ENCODE measurements around the gene PRKN.

The PRKN gene

DNA sequence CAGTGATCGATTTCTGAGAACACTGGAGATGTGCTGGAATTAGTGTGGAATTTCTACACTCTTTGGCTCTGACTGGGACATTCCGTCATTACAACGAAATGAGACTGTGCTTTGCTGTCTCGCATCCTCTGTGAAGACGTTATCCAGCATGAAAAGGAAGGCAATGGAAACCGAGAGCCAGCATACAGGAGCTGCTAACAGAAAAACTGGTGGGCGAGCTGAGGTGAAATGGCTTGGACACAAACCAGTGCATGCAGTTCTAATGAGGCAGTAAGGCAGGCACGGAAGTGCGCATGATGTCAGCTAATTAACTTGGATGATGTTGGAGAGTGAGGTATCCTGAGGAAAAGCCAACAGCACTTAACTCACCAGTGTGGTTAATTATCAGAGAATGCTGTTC is 1250.9 kb downstream of the PRKN start:
- no peaks in the 10 kb centered on the region for H3K36me3 ChIP-seq (ENCODE audit: control insufficient read depth in 2 of 2, insufficient read depth in 1 of 2, low read length in 2 of 2)
- H3K4me3 ChIP-seq (ENCODE audit: low read depth, low read length): no peak overlapping the region
- no peaks in the 10 kb centered on the region for H3K9me3 ChIP-seq (ENCODE audit: control insufficient read depth, insufficient read depth, low read depth, low read length)
- no peak for TF ChIP-seq ZFP37 (tag by site-specific recombination; IDR thresholded peaks at IDR 0.05)
- TF ChIP-seq, protein P1, sequence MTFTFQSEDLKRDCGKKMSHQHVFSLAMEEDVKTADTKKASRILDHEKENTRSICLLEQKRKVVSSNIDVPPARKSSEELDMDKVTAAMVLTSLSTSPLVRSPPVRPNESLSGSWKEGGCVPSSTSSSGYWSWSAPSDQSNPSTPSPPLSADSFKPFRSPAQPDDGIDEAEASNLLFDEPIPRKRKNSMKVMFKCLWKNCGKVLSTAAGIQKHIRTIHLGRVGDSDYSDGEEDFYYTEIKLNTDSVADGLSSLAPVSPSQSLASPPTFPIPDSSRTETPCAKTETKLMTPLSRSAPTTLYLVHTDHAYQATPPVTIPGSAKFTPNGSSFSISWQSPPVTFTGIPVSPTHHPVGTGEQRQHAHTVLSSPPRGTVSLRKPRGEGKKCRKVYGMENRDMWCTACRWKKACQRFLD (tag by site-specific recombination; IDR thresholded peaks at IDR 0.05): no peak
- no peak for TF ChIP-seq HOXC10 (CRISPR knock-in tag; IDR thresholded peaks at IDR 0.05)
- no peak for TF ChIP-seq ZXDB (tag by site-specific recombination; IDR thresholded peaks at IDR 0.05)
- TF ChIP-seq, protein P2, sequence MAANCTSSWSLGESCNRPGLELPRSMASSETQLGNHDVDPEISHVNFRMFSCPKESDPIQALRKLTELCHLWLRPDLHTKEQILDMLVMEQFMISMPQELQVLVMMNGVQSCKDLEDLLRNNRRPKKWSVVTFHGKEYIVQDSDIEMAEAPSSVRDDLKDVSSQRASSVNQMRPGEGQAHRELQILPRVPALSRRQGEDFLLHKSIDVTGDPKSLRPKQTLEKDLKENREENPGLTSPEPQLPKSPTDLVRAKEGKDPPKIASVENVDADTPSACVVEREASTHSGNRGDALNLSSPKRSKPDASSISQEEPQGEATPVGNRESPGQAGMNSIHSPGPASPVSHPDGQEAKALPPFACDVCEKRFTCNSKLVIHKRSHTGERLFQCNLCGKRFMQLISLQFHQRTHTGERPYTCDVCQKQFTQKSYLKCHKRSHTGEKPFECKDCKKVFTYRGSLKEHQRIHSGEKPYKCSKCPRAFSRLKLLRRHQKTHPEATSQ (tag by site-specific recombination; IDR thresholded peaks at IDR 0.05): no peak
- no peak for TF ChIP-seq ZBTB17 (tag by site-specific recombination; IDR thresholded peaks at IDR 0.05)
- no peak for TF ChIP-seq ZNF404 (tag by site-specific recombination; IDR thresholded peaks at IDR 0.05)
- no peak for TF ChIP-seq KLF16 (tag by site-specific recombination; IDR thresholded peaks at IDR 0.05)
- TF ChIP-seq ZNF664 (tag by site-specific recombination; IDR thresholded peaks at IDR 0.05): no peak
- TF ChIP-seq ZNF707 (tag by site-specific recombination; IDR thresholded peaks at IDR 0.05): no peak
- no peak for TF ChIP-seq ZNF501 (tag by site-specific recombination; IDR thresholded peaks at IDR 0.05)
- TF ChIP-seq KLF10 (tag by site-specific recombination; IDR thresholded peaks at IDR 0.05): no peak
- TF ChIP-seq RBAK (tag by site-specific recombination; IDR thresholded peaks at IDR 0.05): no peak
- no peak for TF ChIP-seq ZNF629 (tag by site-specific recombination; IDR thresholded peaks at IDR 0.05)
- TF ChIP-seq ZNF2 (tag by site-specific recombination; IDR thresholded peaks at IDR 0.05): no peak
- no peaks in the 10 kb centered on the region for H3K4me1 ChIP-seq (ENCODE audit: control insufficient read depth, insufficient read depth, low read length)
- ChIA-PET POLR2A (no interaction called here), CTCF (interaction anchor here (0.9 to 1.1 kb wide), 4 partner anchors 9 to 58 kb away, joined by 3 to 6 read pairs (median 4); no protein-coding TSS in a partner anchor)
- no peak overlapping the region for H3K27ac ChIP-seq (ENCODE audit: extremely low read depth, low read depth, low read length)

DNA sequence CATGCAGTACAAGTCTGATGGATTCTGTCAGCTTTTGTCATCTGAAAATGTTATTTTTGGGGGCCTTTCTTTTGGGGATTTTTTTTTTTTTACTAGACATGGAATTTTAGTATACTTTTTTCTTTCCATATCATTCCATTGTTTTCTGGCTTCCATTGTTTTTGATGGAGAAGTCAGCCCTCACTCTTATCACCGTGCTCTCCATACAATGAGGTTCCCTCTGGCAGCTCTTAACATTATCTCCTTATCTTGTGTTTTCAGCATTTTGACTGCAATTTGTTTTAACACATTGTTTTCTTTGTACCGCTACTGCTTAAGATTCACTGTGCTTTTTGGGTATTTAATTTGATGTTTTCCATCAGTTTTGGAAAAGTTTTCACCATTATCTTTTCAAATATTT is 1262.2 kb downstream of the PRKN start:
- Histone ChIP-seq H3K4me3 (ENCODE audit: low read depth, low read length) (no peak overlapping the region), H3K27ac (ENCODE audit: extremely low read depth, low read depth, low read length) (no peak overlapping the region), H3K36me3 (ENCODE audit: control insufficient read depth in 2 of 2, insufficient read depth in 1 of 2, low read length in 2 of 2) (no peaks in the 10 kb centered on the region), H3K4me1 (ENCODE audit: control insufficient read depth, insufficient read depth, low read length) (no peaks in the 10 kb centered on the region), H3K9me3 (ENCODE audit: control insufficient read depth, insufficient read depth, low read depth, low read length) (no peaks in the 10 kb centered on the region)
- ChIA-PET POLR2A (no interaction called here), CTCF (interaction anchor here (0.8 to 1.4 kb wide), 3 partner anchors 9 to 47 kb away, joined by 3 to 9 read pairs (median 3); no protein-coding TSS in a partner anchor)
- TF ChIP-seq WT1 (tag by site-specific recombination; IDR thresholded peaks at IDR 0.05) (no peak), TRIM28 (IDR thresholded peaks at IDR 0.05; ENCODE audit: borderline replicate concordance, low read length) (peak; percentile 78; the same call in 1 of the 2 replicates), ZNF555 (tag by site-specific recombination; conservative IDR thresholded peaks at IDR 0.05) (no peak), SETDB1 (IDR thresholded peaks at IDR 0.05; ENCODE audit: insufficient read length, low read length) (peak; percentile 28), ZIC2 (tag by site-specific recombination; IDR thresholded peaks at IDR 0.05) (no peak)
- TF ChIP-seq, protein P3, sequence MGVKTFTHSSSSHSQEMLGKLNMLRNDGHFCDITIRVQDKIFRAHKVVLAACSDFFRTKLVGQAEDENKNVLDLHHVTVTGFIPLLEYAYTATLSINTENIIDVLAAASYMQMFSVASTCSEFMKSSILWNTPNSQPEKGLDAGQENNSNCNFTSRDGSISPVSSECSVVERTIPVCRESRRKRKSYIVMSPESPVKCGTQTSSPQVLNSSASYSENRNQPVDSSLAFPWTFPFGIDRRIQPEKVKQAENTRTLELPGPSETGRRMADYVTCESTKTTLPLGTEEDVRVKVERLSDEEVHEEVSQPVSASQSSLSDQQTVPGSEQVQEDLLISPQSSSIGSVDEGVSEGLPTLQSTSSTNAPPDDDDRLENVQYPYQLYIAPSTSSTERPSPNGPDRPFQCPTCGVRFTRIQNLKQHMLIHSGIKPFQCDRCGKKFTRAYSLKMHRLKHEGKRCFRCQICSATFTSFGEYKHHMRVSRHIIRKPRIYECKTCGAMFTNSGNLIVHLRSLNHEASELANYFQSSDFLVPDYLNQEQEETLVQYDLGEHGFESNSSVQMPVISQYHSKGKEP (tag by site-specific recombination; IDR thresholded peaks at IDR 0.05): no peak
- TF ChIP-seq, protein P4, sequence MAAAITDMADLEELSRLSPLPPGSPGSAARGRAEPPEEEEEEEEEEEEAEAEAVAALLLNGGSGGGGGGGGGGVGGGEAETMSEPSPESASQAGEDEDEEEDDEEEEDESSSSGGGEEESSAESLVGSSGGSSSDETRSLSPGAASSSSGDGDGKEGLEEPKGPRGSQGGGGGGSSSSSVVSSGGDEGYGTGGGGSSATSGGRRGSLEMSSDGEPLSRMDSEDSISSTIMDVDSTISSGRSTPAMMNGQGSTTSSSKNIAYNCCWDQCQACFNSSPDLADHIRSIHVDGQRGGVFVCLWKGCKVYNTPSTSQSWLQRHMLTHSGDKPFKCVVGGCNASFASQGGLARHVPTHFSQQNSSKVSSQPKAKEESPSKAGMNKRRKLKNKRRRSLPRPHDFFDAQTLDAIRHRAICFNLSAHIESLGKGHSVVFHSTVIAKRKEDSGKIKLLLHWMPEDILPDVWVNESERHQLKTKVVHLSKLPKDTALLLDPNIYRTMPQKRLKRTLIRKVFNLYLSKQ (tag by site-specific recombination; IDR thresholded peaks at IDR 0.05; ENCODE audit: borderline replicate concordance): no peak
- TF ChIP-seq, protein P5, sequence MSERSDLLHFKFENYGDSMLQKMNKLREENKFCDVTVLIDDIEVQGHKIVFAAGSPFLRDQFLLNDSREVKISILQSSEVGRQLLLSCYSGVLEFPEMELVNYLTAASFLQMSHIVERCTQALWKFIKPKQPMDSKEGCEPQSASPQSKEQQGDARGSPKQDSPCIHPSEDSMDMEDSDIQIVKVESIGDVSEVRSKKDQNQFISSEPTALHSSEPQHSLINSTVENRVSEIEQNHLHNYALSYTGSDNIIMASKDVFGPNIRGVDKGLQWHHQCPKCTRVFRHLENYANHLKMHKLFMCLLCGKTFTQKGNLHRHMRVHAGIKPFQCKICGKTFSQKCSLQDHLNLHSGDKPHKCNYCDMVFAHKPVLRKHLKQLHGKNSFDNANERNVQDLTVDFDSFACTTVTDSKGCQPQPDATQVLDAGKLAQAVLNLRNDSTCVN (tag by site-specific recombination; optimal IDR thresholded peaks at IDR 0.05): no peak
